K562 (cell line): ENCODE measurements around the gene BMAL1. TPM values are rescaled to one million over a fixed set of nuclear protein-coding genes. Genes with fewer than 3 reads are reported as not detected.

Experiments
- ATAC-seq: fragments of 200-7000 bp; cut with Tn5 transposase; 3 replicates; pipeline ENCODE4 v1.9.1; 2020; ENCODE audit warnings: moderate library complexity
- BruUV-seq: library from RNA; stranded (reverse); fragments of 400-500 nt; replicated peaks from 2 replicates; lab custom pipeline; 2021; lab: Mats Ljungman, UMichigan
- CTCF ChIA-PET: fragments of 300-600 bp; formaldehyde crosslinking; extraction: SDS; loops from one replicate; lab custom pipeline; 2021; ENCODE audit warnings: low intra/inter-chr PET ratio; lab: Yijun Ruan, JAX
- POLR2A ChIA-PET: fragments of 300-600, 350-650 bp; sonication (Branson Sonifier 250); formaldehyde crosslinking; extraction: SDS; loops from one replicate; lab custom pipeline; 2021; ENCODE audit warnings: antibody characterized with exemption, inconsistent platforms; lab: Yijun Ruan, JAX
- DNase-seq, 4 experiments: peaks; one replicate each; pipeline versions ENCODE4 v3.0.0 to v3.0.0-alpha.2; 2011 to 2018; ENCODE audit warnings: low spot score in 3 of 4, mixed read lengths in 3 of 4; ENCODE audit errors: extremely low read depth in 1 of 4
- FAIRE-seq: peaks from 2 replicates; lab custom pipeline; 2011; peaks lifted over from hg19 to GRCh38; lab: Jason Lieb, UNC
- H2AFZ ChIP-seq: 2 replicates; pipeline ENCODE4 v1.6.0; 2011; ENCODE audit warnings: low read depth, low read length, control low read depth, inconsistent platforms
- H3K27ac ChIP-seq: fragments of 200-600 bp; 3 replicates; pipeline ENCODE4 v1.8.0; 2011; ENCODE audit warnings: low read depth, mild to moderate bottlenecking, control low read depth, inconsistent platforms, low read length, moderate library complexity, mixed read lengths; ENCODE audit errors: extremely low read depth
- H3K27me3 ChIP-seq, 2 experiments: fragments of 300-600 bp in 1 of 2; 2 replicates in 1 of 2; 3 replicates in 1 of 2; pipeline versions ENCODE4 v1.6.0 to v1.8.0; 2011; ENCODE audit warnings: inconsistent platforms in 2 of 2, low read length in 2 of 2, mild to moderate bottlenecking in 1 of 2, mixed read lengths in 1 of 2, moderate library complexity in 1 of 2; ENCODE audit not compliant: control insufficient read depth in 2 of 2, insufficient read depth in 2 of 2
- H3K36me3 ChIP-seq: fragments of 300-600 bp; 3 replicates; pipeline ENCODE4 v1.8.0; 2011; ENCODE audit warnings: mild to moderate bottlenecking, low read length, inconsistent platforms; ENCODE audit not compliant: control insufficient read depth, insufficient read depth
- H3K4me1 ChIP-seq, 2 experiments: fragments of 200-600 bp in 1 of 2; replicated peaks in 1 of 2; 2 replicates in 1 of 2; 3 replicates in 1 of 2; pipeline versions ENCODE4 v1.5.1 to v1.8.0; 2011; ENCODE audit warnings: inconsistent platforms in 2 of 2, low read length in 2 of 2, mild to moderate bottlenecking in 1 of 2, mixed read lengths in 1 of 2, moderate library complexity in 1 of 2; ENCODE audit not compliant: control insufficient read depth in 2 of 2, insufficient read depth in 2 of 2
- H3K4me2 ChIP-seq: 2 replicates; pipeline ENCODE4 v1.6.1; 2011; ENCODE audit warnings: low read length, control low read depth, inconsistent platforms, mixed read lengths; ENCODE audit not compliant: insufficient read depth
- H3K4me3 ChIP-seq: fragments of 200-600 bp; sonication (generic), shearing (Covaris generic); 2 replicates; pipeline ENCODE4 v1.5.1; 2016; ENCODE audit warnings: control low read depth, inconsistent platforms
- H3K79me2 ChIP-seq: fragments of 200-600 bp; 3 replicates; pipeline ENCODE4 v1.8.0; 2011; ENCODE audit warnings: low read length, inconsistent platforms; ENCODE audit not compliant: control insufficient read depth, insufficient read depth
- H3K9ac ChIP-seq, 2 experiments: 2 replicates each; pipeline versions ENCODE4 v1.6.0 to v1.6.1; 2011; ENCODE audit warnings: low read depth in 2 of 2, low read length in 2 of 2, control low read depth in 1 of 2, inconsistent platforms in 1 of 2, mild to moderate bottlenecking in 1 of 2, mixed read lengths in 1 of 2; ENCODE audit not compliant: insufficient read depth in 1 of 2
- H3K9me1 ChIP-seq: one replicate; pipeline ENCODE4 v1.6.0; 2011; ENCODE audit warnings: inconsistent platforms, mild to moderate bottlenecking, low read length, moderate library complexity; ENCODE audit not compliant: control insufficient read depth, insufficient read depth
- H3K9me3 ChIP-seq: replicated peaks from 2 replicates; pipeline ENCODE4 v1.5.1; 2011; ENCODE audit warnings: low read depth, low read length, inconsistent platforms; ENCODE audit not compliant: control insufficient read depth, insufficient read depth
- H4K20me1 ChIP-seq: replicated peaks from 2 replicates; pipeline ENCODE4 v1.6.1; 2011; ENCODE audit warnings: low read length, inconsistent platforms, mixed read lengths; ENCODE audit not compliant: control insufficient read depth, insufficient read depth
- CBX2 ChIP-seq: fragments of 200-600 bp; sonication (generic); IDR thresholded peaks from one replicate; pipeline ENCODE4 v1.6.1; 2012; ENCODE audit warnings: mild to moderate bottlenecking, low read length, inconsistent platforms; ENCODE audit not compliant: insufficient read depth, poor library complexity, severe bottlenecking
- ELK3 ChIP-seq: fragments of 450-650 bp; formaldehyde crosslinking; IDR thresholded peaks from 2 replicates; pipeline ENCODE4 v1.4.0; 2020; ENCODE audit warnings: mild to moderate bottlenecking
- KAT7 ChIP-seq: sonication (generic); formaldehyde crosslinking; IDR thresholded peaks from 2 replicates; pipeline ENCODE4 v1.8.0; 2022; ENCODE audit warnings: missing genetic modification reagents, mild to moderate bottlenecking, borderline replicate concordance
- PPARD ChIP-seq: fragments of 250-450 bp; sonication (Bioruptor Pico); IDR thresholded peaks from 2 replicates; pipeline ENCODE4 v1.8.0; 2022; ENCODE audit warnings: inconsistent platforms, mild to moderate bottlenecking, moderate library complexity
- WGBS: fragments of 100-300 bp; shearing (Covaris generic); methylation state at CpG from one replicate; pipeline ENCODE4 v1.1.6; 2016; ENCODE audit warnings: low coverage, mixed read lengths; ENCODE audit not compliant: insufficient coverage; ENCODE audit errors: missing lambda C conversion rate; 5-methylcytosine and 5-hydroxymethylcytosine counted together
- in situ Hi-C: fragments of 300-500 bp; cut with MboI; formaldehyde crosslinking; loops from 4 replicates; pipeline ENCODE4 v1.15.0; 2018; ENCODE audit warnings: inconsistent platforms, mixed read lengths
- intact Hi-C: fragments of 100-400 bp; cut with micrococcal nuclease; formaldehyde crosslinking; loops from 2 replicates; pipeline ENCODE4 v1.14.2; 2022
- polyA plus RNA-seq, 8 experiments: library from polyadenylated mRNA; depleted of rRNA in 4 of 8; stranded (reverse) in 5 of 8; unstranded in 3 of 8; fragments of >200 nt; fragmentation: Nextera tagmentation in 2 of 8; fragmentation: Illumina TruSeq in 1 of 8; extraction: Ambion mirVana in 2 of 8; extraction: Trizol in 1 of 8; gene quantifications; 2 replicates each; pipeline versions ENCODE4 v1.2.1 to v1.2.3, GENCODE V29; 2011 to 2014; ENCODE audit warnings: inconsistent platforms in 1 of 8, missing spikeins in 1 of 8
- total RNA-seq, 7 experiments: library from RNA; depleted of rRNA in 6 of 7; stranded (reverse); fragments of >200 nt in 6 of 7; fragmentation: Illumina TruSeq in 2 of 7; extraction: Trizol in 2 of 7; gene quantifications; 2 replicates each; pipeline versions ENCODE4 v1.2.1 to v1.2.3, GENCODE V29; 2011 to 2021; ENCODE audit warnings: low replicate concordance in 1 of 7

The BMAL1 gene
- total and polyA plus RNA-seq, 9 of the 15 experiments (the other 6 are each of a cell fraction or from before 2014, with no cell fraction given) = 0.14 to 2.4 (median 0.64) TPM

- intact Hi-C loops = no loop called here
- Histone ChIP-seq H3K79me2 (no peaks in the 10 kb centered on the region), H3K9me1 (no peaks in the 10 kb centered on the region), H3K36me3 (no peaks in the 10 kb centered on the region), H3K27ac (no peak overlapping the region), H3K4me2 (no peak overlapping the region), H3K4me3 (no peak overlapping the region), H3K27me3 (peaks cover 0 to 5% of the 10 kb centered on the region in 2 experiments; a peak in 2 of 5 replicates), H2AFZ (no peak overlapping the region), H3K4me1 (peaks cover 0 to under 1% of the 10 kb centered on the region in 2 experiments; a peak in 1 of 5 replicates), H3K9me3 (no peaks in the 10 kb centered on the region), H3K9ac (no peak overlapping the region), H4K20me1 (no peaks in the 10 kb centered on the region; the same call in 1 of the 2 replicates)
- BruUV-seq = no TSS peak
- TF ChIP-seq KAT7 = no peak
- TF ChIP-seq PPARD (CRISPR knock-in tag) = no peak
- no peak for TF ChIP-seq ELK3
- TF ChIP-seq CBX2 = no peak
- ATAC-seq (no peak), FAIRE-seq (no peak), DNase-seq (no peak)
- in situ Hi-C loops = no loop called here
- ChIA-PET CTCF (no interaction called here), POLR2A (interaction anchor here (0.6 kb wide), 2 partner anchors 14 to 178 kb away, joined by 3 read pairs; no protein-coding TSS in a partner anchor)
- WGBS = 32% methylated on average over 4 of the region's 4 CpGs
Observed at GRCh38 chr11:13283636-13284035, 6.0 kb downstream of the BMAL1 start.
